ES-I3 (cell line): ENCODE results near the gene FOXO3.

Source experiments
- H3K36me3 ChIP-seq: 2 replicates; pipeline ENCODE4 v1.6.1; 2013; ENCODE audit warnings: mild to moderate bottlenecking, low read length, control low read depth, moderate library complexity; ENCODE audit not compliant: insufficient read depth
- H3K4me1 ChIP-seq: 2 replicates; pipeline ENCODE4 v1.6.1; 2013; ENCODE audit warnings: mild to moderate bottlenecking, control low read depth, low read length; ENCODE audit not compliant: insufficient read depth
- H3K9ac ChIP-seq: 2 replicates; pipeline ENCODE4 v1.6.1; 2013; ENCODE audit warnings: low read depth, mild to moderate bottlenecking, low read length, moderate library complexity
- H3K9me3 ChIP-seq: 2 replicates; pipeline ENCODE4 v1.6.1; 2013; ENCODE audit warnings: mild to moderate bottlenecking, low read length, moderate library complexity; ENCODE audit not compliant: control insufficient read depth, insufficient read depth

FOXO3 gene

GRCh38 chr6:108578595-108579327 lies 18.0 kb downstream of the FOXO3 start:
- H3K9ac ChIP-seq: no peak overlapping the region

GRCh38 chr6:108579328-108579721 lies 18.6 kb downstream of the FOXO3 start:
- Histone ChIP-seq H3K9ac (no peak overlapping the region), H3K4me1 (peaks cover 22% of the 10 kb centered on the region), H3K9me3 (no peaks in the 10 kb centered on the region), H3K36me3 (no peaks in the 10 kb centered on the region)

More at GRCh38 chr6:108578595-108579327, 18.0 kb downstream of the FOXO3 start:
- Histone ChIP-seq H3K4me1 (peaks cover 22% of the 10 kb centered on the region), H3K36me3 (no peaks in the 10 kb centered on the region), H3K9me3 (no peaks in the 10 kb centered on the region)

- no peaks in the 10 kb centered on the region for H3K36me3 ChIP-seq
- no peak overlapping the region for H3K9ac ChIP-seq
- peaks cover 22% of the 10 kb centered on the region for H3K4me1 ChIP-seq
- no peaks in the 10 kb centered on the region for H3K9me3 ChIP-seq
Measured at GRCh38 chr6:108580646-108581045, 19.9 kb downstream of the FOXO3 start.

GRCh38 chr6:108581237-108581931 lies 20.7 kb downstream of the FOXO3 start:
- H3K4me1 ChIP-seq: peaks cover 22% of the 10 kb centered on the region
- H3K9ac ChIP-seq: no peak overlapping the region
- H3K36me3 ChIP-seq: no peaks in the 10 kb centered on the region
- no peaks in the 10 kb centered on the region for H3K9me3 ChIP-seq

- Histone ChIP-seq H3K9me3 (no peaks in the 10 kb centered on the region), H3K9ac (no peak overlapping the region), H3K4me1 (peaks cover 23% of the 10 kb centered on the region), H3K36me3 (no peaks in the 10 kb centered on the region)
Measured at GRCh38 chr6:108581932-108582475, 21.3 kb downstream of the FOXO3 start.

GRCh38 chr6:108582618-108583017 lies 21.9 kb downstream of the FOXO3 start:
- H3K9me3 ChIP-seq: no peaks in the 10 kb centered on the region

GRCh38 chr6:108584323-108584722 lies 23.6 kb downstream of the FOXO3 start:
- peaks cover 43% of the 10 kb centered on the region for H3K4me1 ChIP-seq
- no peaks in the 10 kb centered on the region for H3K36me3 ChIP-seq
- H3K9ac ChIP-seq: no peak overlapping the region
- H3K9me3 ChIP-seq: no peaks in the 10 kb centered on the region

More at GRCh38 chr6:108582618-108583017, 21.9 kb downstream of the FOXO3 start:
- Histone ChIP-seq H3K4me1 (peaks cover 29% of the 10 kb centered on the region), H3K9ac (no peak overlapping the region), H3K36me3 (no peaks in the 10 kb centered on the region)

GRCh38 chr6:108585359-108585758 lies 24.6 kb downstream of the FOXO3 start:
- Histone ChIP-seq H3K9me3 (no peaks in the 10 kb centered on the region), H3K36me3 (no peaks in the 10 kb centered on the region), H3K4me1 (peaks cover 48% of the 10 kb centered on the region), H3K9ac (no peak overlapping the region)

- Histone ChIP-seq H3K9me3 (no peaks in the 10 kb centered on the region), H3K9ac (no peak overlapping the region), H3K4me1 (peaks cover 44% of the 10 kb centered on the region), H3K36me3 (no peaks in the 10 kb centered on the region)
Measured at GRCh38 chr6:108585921-108586536, 25.3 kb downstream of the FOXO3 start.

GRCh38 chr6:108587258-108588059 lies 26.7 kb downstream of the FOXO3 start:
- H3K9ac ChIP-seq: no peak overlapping the region; the same call in 1 of the 2 replicates

GRCh38 chr6:108588586-108588985 lies 27.9 kb downstream of the FOXO3 start:
- Histone ChIP-seq H3K36me3 (no peaks in the 10 kb centered on the region), H3K9ac (no peak overlapping the region; the same call in 1 of the 2 replicates), H3K4me1 (peaks cover 30% of the 10 kb centered on the region), H3K9me3 (no peaks in the 10 kb centered on the region)

More at GRCh38 chr6:108587258-108588059, 26.7 kb downstream of the FOXO3 start:
- Histone ChIP-seq H3K36me3 (no peaks in the 10 kb centered on the region), H3K4me1 (peaks cover 33% of the 10 kb centered on the region), H3K9me3 (no peaks in the 10 kb centered on the region)

- no peaks in the 10 kb centered on the region for H3K36me3 ChIP-seq
- no peak overlapping the region for H3K9ac ChIP-seq
- peaks cover 33% of the 10 kb centered on the region for H3K4me1 ChIP-seq
- H3K9me3 ChIP-seq: no peaks in the 10 kb centered on the region
Measured at GRCh38 chr6:108589244-108589791, 28.6 kb downstream of the FOXO3 start.

GRCh38 chr6:108591040-108591816 lies 30.5 kb downstream of the FOXO3 start:
- Histone ChIP-seq H3K4me1 (peaks cover 37% of the 10 kb centered on the region), H3K36me3 (no peaks in the 10 kb centered on the region), H3K9me3 (no peaks in the 10 kb centered on the region), H3K9ac (no peak overlapping the region)
